SHP77 (cell line): Measurements from ENCODE around the gene ATP2A3.
A peak's percentile ranks its signal among the peaks of the same experiment; 100 is the strongest.

Source experiments
- DNase-seq, 2 experiments: peaks; one replicate each; lab custom pipeline; 2025; lab: John Stamatoyannopoulos, UW

ATP2A3 gene

GRCh38 chr17:3891626-3892094, 72.6 kb downstream of the ATP2A3 start:
- DNase-seq, result no peak

GRCh38 chr17:3890878-3891219, 73.4 kb downstream of the ATP2A3 start:
- DNase-seq, result no peak

GRCh38 chr17:3890082-3890877, 74.0 kb downstream of the ATP2A3 start:
- peak; percentile 78 to 85 for DNase-seq

- DNase-seq, result no peak
These were observed 74.8 kb downstream of the ATP2A3 start for GRCh38 chr17:3889325-3890012.

GRCh38 chr17:3888343-3889171, 75.7 kb downstream of the ATP2A3 start:
- peak; percentile 87 to 95 for DNase-seq

DNA sequence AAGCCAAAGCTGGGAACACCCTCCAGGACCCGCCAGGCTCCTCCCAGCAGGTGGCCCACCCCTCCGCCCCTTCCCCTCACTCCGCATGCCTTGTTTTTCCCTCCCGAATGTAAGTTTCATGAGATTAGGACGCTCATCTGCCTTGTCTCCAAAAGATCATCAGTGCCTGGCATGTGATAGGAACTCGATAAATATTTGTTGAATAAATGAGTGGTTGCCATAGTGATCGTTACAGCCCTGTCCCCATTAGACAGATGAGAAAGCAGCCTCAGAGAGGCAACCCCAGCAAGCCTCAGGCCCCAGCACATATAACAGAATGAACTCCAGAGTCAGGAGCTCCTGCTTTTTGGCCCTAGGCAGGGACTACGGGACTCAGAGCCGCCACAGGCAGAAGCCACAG, 76.4 kb downstream of the ATP2A3 start:
- DNase-seq, result peak; percentile 27 to 41

DNA sequence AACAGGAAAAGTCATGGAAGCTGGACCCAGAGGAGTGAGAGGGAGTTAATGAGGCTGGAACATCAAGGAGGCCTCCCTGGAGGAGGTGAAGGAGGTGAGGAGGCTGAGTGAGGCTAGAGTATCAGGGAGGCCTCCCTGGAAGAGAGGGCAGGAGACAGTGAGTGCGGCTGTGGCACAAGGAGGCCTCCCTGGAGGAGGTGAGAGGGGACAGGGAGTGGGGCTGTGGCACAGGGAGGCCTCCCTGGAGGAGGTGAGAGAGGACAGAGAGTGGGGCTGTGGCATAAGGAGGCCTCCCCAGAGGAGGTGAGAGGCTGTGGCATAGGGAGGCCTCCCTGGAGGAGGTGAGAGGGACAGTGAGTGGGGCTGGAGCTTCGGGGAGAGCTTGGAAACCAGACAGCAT, 76.8 kb downstream of the ATP2A3 start:
- no peak for DNase-seq

GRCh38 chr17:3886776-3887175, 77.5 kb downstream of the ATP2A3 start:
- no peak for DNase-seq

DNA sequence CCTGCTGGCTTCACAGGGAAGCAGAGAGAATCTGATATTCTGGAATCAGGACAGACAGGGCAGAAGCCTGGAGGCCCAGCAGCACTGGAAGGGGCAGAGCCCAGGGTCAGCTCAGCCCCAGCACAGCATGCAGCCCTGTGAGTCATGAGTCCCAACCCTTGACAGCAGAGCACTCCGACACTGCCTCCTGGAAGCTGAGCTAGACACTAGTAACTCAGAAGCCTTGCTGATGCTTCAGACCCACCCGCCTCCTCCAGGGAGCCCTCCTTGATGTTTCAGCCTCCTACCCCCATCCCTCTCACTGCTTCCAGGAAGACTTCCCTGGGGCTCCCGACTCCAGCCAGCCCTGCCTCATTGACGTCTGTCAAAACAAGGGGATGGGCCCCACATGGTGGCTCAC, 78.3 kb downstream of the ATP2A3 start:
- no peak for DNase-seq

DNA sequence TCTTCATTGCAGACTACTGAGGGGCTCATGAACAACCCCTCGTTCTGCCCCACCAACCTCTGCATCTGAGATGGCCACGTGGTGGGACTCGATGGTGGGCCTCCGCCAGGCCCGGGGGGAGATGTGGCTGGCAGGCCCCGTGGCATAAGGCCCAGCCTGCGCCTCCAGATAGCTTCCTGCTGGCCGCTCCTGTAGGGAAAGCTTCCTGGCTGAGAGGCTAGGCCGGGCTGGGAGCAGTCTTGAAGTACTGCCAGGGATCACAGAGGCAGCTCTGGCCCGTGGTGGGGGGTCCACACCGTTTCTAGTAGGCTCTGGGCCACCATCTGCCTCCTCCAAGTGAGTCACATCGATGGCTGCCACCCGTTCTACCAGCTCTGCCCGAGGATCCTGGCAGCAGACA, 79.0 kb downstream of the ATP2A3 start:
- no peak for DNase-seq

- DNase-seq, result no peak
These were observed 80.0 kb downstream of the ATP2A3 start for GRCh38 chr17:3884188-3884587.

- DNase-seq, result no peak
These were observed 82.0 kb downstream of the ATP2A3 start for GRCh38 chr17:3882276-3882675.

DNA sequence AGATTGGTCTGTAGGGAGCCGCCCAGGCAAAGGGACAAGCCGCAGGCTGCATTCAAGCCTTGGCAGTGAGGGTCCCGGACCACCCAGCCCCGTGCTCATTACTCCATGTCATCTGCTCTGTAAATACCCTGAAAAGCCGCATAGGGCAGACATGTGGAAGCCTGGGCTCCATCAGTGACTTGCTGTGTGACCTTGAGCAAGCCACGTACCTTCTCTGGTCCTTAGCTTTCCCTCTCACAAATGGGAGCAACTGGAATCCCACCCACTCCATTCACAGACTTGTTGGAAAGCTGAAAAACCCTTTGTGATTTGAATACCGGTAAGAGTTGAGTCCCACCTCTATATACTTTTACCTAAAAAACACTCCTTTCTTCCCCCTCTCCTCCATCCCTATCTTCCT, 83.3 kb downstream of the ATP2A3 start:
- DNase-seq, result no peak

DNA sequence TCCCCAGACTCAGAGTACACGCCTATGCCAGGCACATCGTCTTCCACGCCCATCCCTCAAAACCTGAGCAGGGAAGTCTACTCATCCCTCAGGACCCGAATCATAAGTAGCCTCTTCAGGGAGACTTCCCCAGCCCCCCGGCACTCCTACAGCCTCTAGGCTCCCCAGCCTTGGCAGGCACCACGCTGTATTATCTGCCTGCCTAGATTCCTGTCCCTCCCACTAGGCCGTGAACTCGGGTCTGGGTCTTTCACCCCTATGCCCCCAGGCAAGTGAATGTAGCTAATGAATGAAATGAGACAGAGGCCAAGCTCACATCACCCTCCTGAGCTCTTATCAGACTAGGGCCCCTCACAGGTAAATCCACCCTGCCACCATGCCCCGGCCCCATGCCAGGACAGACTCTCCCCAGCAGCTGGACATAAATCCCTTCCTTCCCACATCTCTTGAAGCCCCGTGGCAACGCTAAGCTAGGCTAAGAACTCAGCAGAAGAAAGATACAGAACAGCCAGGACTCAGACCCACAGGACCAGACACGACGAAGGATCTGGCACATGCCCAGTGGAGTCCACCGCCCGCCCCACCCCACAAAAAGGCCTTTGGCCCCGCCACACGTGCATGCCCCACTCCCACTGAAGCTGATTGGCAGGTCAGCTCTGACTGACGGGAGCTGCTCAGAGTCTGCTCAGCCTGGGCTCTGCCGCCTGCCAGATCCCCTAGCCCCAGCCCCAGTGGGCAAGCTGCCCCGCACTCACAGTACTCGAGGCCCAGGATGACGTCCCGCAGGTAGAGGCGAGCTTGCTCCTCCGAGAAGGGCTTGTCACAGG, 84.4 kb downstream of the ATP2A3 start:
- DNase-seq, result no peak

DNA sequence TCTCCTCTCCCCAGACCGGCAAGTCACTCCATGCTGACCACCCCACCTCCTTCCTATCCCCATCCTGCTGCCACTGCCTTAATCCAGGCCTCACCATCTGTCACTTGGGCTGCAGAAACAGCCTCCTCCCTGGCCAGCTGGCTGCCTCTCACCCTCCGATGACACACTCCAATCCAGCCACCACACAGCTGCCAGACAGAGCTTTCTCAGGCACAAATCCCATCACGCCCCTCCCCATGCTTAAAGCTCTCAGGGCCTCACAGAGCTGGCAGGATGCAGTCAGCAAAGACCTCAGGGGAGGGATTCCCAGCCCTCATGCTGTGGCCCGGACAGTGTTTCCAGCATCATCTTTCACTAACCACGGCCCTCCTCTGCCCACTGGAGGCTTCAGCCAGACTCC, 85.1 kb downstream of the ATP2A3 start:
- DNase-seq, result peak; percentile 87 to 90

DNA sequence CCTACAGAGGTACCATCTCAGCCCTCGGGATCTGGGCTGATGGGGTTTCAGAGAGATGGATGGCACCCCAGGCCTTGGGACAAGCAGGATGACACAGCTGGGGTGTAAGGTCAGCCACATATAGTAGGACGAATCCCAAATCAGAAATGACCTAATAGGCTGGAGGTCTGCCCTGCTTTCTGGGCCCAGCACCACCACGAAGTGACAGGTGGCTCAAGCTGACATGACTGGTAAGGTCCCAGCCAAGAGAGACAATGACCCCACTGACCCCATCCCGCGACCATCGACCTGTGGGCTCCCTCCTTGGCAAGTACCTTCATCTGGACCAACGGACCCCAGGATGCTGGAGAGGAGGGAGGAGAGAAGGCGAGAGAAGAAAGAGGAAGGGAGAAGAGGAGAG, 87.0 kb downstream of the ATP2A3 start:
- DNase-seq, result no peak

GRCh38 chr17:3875317-3875716, 88.9 kb downstream of the ATP2A3 start:
- no peak for DNase-seq
